MCF 10A (cell line): ENCODE data around the gene KRTCAP2. TPM values are rescaled to one million over a fixed set of nuclear protein-coding genes. Genes with fewer than 3 reads are reported as not detected.

Experiments used
- BruUV-seq: library from RNA; stranded (reverse); fragments of 400-500 nt; replicated peaks from 2 replicates; lab custom pipeline; 2021; lab: Mats Ljungman, UMichigan
- CTCF ChIA-PET: fragments of 300-600 bp; sonication (Branson Sonifier 250); formaldehyde crosslinking; extraction: SDS; loops from one replicate; lab custom pipeline; 2021; ENCODE audit warnings: antibody characterized with exemption, inconsistent platforms; lab: Yijun Ruan, JAX
- POLR2A ChIA-PET: fragments of 300-600, 350-650 bp; sonication (Branson Sonifier 250); formaldehyde crosslinking; extraction: SDS; loops from one replicate; lab custom pipeline; 2020; ENCODE audit warnings: antibody characterized with exemption, inconsistent platforms; lab: Yijun Ruan, JAX
- DNase-seq: peaks from one replicate; pipeline ENCODE4 v3.0.0-alpha.2; 2018; ENCODE audit not compliant: unreplicated experiment
- H3K27ac Mint-ChIP-seq: one replicate; pipeline ENCODE4 v1.8.0; 2022; ENCODE audit warnings: mild to moderate bottlenecking, low read depth, mixed read lengths; ENCODE audit not compliant: unreplicated experiment
- H3K27me3 Mint-ChIP-seq: one replicate; pipeline ENCODE4 v1.8.0; 2022; ENCODE audit warnings: mixed read lengths; ENCODE audit not compliant: insufficient read depth, unreplicated experiment
- H3K36me3 Mint-ChIP-seq: one replicate; pipeline ENCODE4 v1.8.0; 2022; ENCODE audit warnings: mild to moderate bottlenecking, moderate library complexity, mixed read lengths; ENCODE audit not compliant: insufficient read depth, unreplicated experiment
- H3K4me1 Mint-ChIP-seq: one replicate; pipeline ENCODE4 v1.8.0; 2022; ENCODE audit warnings: mixed read lengths; ENCODE audit not compliant: insufficient read depth, unreplicated experiment
- H3K4me3 Mint-ChIP-seq: one replicate; pipeline ENCODE4 v1.8.0; 2022; ENCODE audit warnings: mild to moderate bottlenecking, moderate library complexity, mixed read lengths; ENCODE audit not compliant: unreplicated experiment
- H3K9me3 Mint-ChIP-seq: one replicate; pipeline ENCODE4 v1.8.0; 2022; ENCODE audit warnings: mixed read lengths; ENCODE audit not compliant: unreplicated experiment
- CTCF ChIP-seq: fragments of 200-600 bp; IDR thresholded peaks from one replicate; pipeline ENCODE4 v1.8.0; 2022; ENCODE audit warnings: antibody characterized with exemption, mild to moderate bottlenecking; ENCODE audit not compliant: unreplicated experiment
- intact Hi-C: fragments of 100-400 bp; cut with micrococcal nuclease; formaldehyde crosslinking; loops from 2 replicates; pipeline ENCODE4 v1.14.1; 2022
- total RNA-seq: library from RNA; stranded (reverse); gene quantifications from 2 replicates; pipeline ENCODE4 v1.2.3, GENCODE V29; 2022

The KRTCAP2 gene
- total RNA-seq, 1 experiment from 2014 or later, result 313 TPM

DNA sequence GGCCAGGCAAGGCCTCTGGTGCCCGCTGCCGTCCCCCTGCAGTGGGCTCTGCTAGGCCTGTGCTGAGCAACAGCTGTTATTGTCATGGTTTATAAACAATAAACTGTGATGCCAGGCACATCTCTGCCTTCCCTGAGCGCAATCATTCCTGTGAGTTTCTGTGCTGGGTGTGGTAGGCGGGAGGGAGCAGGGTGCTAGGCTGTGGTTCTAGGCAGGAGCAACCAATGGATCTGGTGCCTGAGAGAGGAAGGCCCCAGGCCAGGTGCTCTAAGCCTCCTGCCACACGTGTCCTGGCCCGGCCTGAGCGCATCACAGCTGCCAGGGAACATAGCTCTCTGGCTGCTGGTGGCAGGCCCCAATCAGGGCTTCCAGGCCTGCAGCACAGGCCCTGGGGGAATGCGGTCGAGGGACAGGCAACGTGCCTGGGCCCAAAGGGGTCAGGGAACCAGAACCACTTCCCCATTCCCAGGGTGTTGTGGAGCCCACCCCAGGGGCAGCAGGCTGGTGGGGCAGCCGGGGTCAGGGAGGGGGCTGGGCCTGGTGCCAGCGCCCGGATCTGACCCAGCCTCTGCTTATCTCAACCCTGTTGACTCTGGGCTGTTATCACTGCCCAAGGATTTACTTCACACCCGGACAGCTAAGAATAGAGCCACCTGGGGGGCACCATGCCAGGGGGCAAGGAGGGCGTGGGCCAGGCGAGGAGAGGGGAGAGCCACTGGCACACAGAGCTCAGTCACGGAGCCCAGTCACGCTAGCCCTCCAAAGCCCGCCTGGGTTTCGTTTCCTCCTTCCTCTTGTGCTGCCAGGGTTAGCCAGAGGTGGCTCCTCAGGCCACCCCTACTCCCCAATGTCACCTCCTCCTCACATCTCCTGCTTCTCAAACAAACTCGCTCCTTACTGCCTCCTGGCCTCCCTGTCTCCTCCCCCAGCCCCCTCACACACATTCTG, 12.0 kb upstream of the KRTCAP2 start:
- Mint-ChIP-seq H3K4me1 (peaks cover 21% of the 10 kb centered on the region), H3K27ac (no peak overlapping the region), H3K4me3 (no peak overlapping the region), H3K27me3 (no peaks in the 10 kb centered on the region), H3K9me3 (no peaks in the 10 kb centered on the region), H3K36me3 (peaks cover 33% of the 10 kb centered on the region)
- intact Hi-C loops, result no loop called here
- DNase-seq, result no peak
- ChIA-PET POLR2A (interaction anchor here (1.5 to 15.7 kb wide), 3 partner anchors 10 to 22 kb away, joined by 4 to 215 read pairs (median 11); partner anchors contain the start of gene KRTCAP2), CTCF (interaction anchor here (0.6 to 2.7 kb wide), 7 partner anchors 8 to 47 kb away, joined by 4 to 18 read pairs (median 12); partner anchors contain the start of gene KRTCAP2)
- no TSS peak for BruUV-seq
- no peak for TF ChIP-seq CTCF

DNA sequence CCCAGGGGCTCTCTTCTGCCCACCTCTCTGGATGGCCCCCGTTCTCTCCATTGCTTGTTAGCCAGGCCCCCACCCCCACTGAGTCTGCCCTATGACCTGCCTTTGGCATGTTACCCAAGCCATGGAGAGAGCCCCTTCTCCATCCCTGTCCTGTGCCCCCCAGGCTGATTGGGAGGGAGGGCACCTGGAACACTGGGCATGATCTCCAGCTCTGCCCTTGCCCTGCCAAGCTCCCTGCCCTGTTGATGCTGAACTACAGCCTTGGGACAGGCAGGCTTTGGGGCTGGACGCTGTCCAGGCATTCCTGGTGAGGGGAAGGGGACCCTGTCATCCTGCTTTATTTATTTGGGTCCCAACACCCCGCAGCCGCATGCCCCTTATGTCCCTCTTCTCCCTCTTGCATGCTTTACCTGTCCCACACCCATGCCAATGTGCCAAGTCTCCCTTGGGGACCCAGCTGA, 11.3 kb upstream of the KRTCAP2 start:
- no peak for TF ChIP-seq CTCF
- BruUV-seq, result no TSS peak
- no peak overlapping the region for H3K27ac Mint-ChIP-seq
- intact Hi-C loops, result no loop called here
- POLR2A ChIA-PET, result interaction anchor here (0.6 to 15.7 kb wide), 5 partner anchors 10 to 146 kb away, joined by 3 to 215 read pairs (median 4); partner anchors contain the start of gene KRTCAP2
- CTCF ChIA-PET, result interaction anchor here (0.8 to 2.7 kb wide), 7 partner anchors 7 to 92 kb away, joined by 3 to 18 read pairs (median 12); partner anchors contain the start of gene KRTCAP2
- H3K4me3 Mint-ChIP-seq, result no peak overlapping the region
- H3K4me1 Mint-ChIP-seq, result peaks cover 21% of the 10 kb centered on the region
- peaks cover 33% of the 10 kb centered on the region for H3K36me3 Mint-ChIP-seq
- no peaks in the 10 kb centered on the region for H3K27me3 Mint-ChIP-seq
- no peak for DNase-seq
- H3K9me3 Mint-ChIP-seq, result no peaks in the 10 kb centered on the region

DNA sequence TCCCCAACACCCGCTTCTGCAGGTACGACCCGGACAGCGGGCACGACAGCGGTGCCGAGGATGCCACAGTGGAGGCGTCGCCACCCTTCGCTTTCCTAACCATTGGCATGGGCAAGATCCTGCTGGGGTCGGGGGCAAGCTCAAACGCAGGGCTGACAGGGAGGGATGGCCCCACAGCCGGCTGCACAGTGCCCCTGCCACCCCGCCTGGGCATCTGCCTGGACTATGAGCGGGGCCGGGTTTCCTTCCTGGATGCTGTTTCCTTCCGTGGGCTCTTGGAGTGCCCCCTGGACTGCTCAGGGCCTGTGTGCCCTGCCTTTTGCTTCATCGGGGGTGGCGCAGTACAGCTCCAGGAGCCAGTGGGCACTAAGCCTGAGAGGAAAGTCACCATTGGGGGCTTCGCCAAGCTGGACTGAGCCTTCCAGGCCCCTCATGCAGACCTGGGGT, 10.7 kb upstream of the KRTCAP2 start:
- intact Hi-C loops, result no loop called here
- Mint-ChIP-seq H3K4me3 (no peak overlapping the region), H3K9me3 (no peaks in the 10 kb centered on the region), H3K4me1 (peaks cover 21% of the 10 kb centered on the region), H3K36me3 (peaks cover 33% of the 10 kb centered on the region), H3K27me3 (no peaks in the 10 kb centered on the region), H3K27ac (peak overlapping the region; percentile 4)
- BruUV-seq, result no TSS peak
- no peak for DNase-seq
- no peak for TF ChIP-seq CTCF
- ChIA-PET POLR2A (interaction anchor here (0.6 to 15.7 kb wide), 5 partner anchors 11 to 219 kb away, joined by 3 to 215 read pairs (median 3); partner anchors contain the start of gene KRTCAP2), CTCF (interaction anchor here (0.8 to 2.0 kb wide), 5 partner anchors 9 to 91 kb away, joined by 3 to 17 read pairs (median 6); partner anchors contain the start of gene KRTCAP2)
